ENCODE results near the gene CAPN2. TPM values are rescaled to one million over a fixed set of nuclear protein-coding genes. Genes with fewer than 3 reads are reported as not detected.

Gene CAPN2
- total RNA-seq: 306 TPM
- long read RNA-seq, full-length matches to known transcripts: 6 of 67 reads
- long read RNA-seq, partial matches to known transcripts: 16 of 67 reads
- long read RNA-seq, other reads (novel, unspliced or antisense): 45 of 67 reads

GRCh38 chr1:223712194-223712849, at the start of gene CAPN2:
TSS of gene CAPN2 (plus strand) at chr1:223712539. CDS start at chr1:223712641, 102 bp downstream.
- intact Hi-C loops (cut with DNase I): no loop called here
- DNase-seq (peak; percentile 93), ATAC-seq (peak; percentile 93)
- Histone ChIP-seq H3K4me3 (peak within 1 kb of the TSS; percentile 78), H3K36me3 (no peaks in the 10 kb centered on the region), H3K4me1 (peaks cover 56% of the 10 kb centered on the region), H3K27ac (peak within 1 kb of the TSS; percentile 98), H3K27me3 (no peaks in the 10 kb centered on the region), H3K9me3 (no peaks in the 10 kb centered on the region)
- peak; percentile 68 for TF ChIP-seq CTCF (IDR thresholded peaks at IDR 0.05)

- H3K4me3 ChIP-seq: no peak overlapping the region
Observed at GRCh38 chr1:223662943-223663342, 49.4 kb upstream of the CAPN2 start.

GRCh38 chr1:223664106-223664505, 48.2 kb upstream of the CAPN2 start:
- no peak for DNase-seq
- intact Hi-C loops (cut with DNase I): no loop called here
- Histone ChIP-seq H3K4me1 (no peaks in the 10 kb centered on the region), H3K4me3 (peak overlapping the region; percentile 32), H3K27ac (peak overlapping the region; percentile 79), H3K27me3 (no peaks in the 10 kb centered on the region), H3K9me3 (no peaks in the 10 kb centered on the region), H3K36me3 (no peaks in the 10 kb centered on the region)
- TF ChIP-seq CTCF (IDR thresholded peaks at IDR 0.05): no peak
- peak; percentile 8 for ATAC-seq

More at GRCh38 chr1:223662943-223663342, 49.4 kb upstream of the CAPN2 start:
- intact Hi-C loops (cut with DNase I): no loop called here
- H3K9me3 ChIP-seq: no peaks in the 10 kb centered on the region
- no peaks in the 10 kb centered on the region for H3K27me3 ChIP-seq
- TF ChIP-seq CTCF (IDR thresholded peaks at IDR 0.05): no peak
- peak overlapping the region; percentile 79 for H3K27ac ChIP-seq
- H3K4me1 ChIP-seq: no peaks in the 10 kb centered on the region
- ATAC-seq (peak; percentile 78), DNase-seq (no peak)
- no peaks in the 10 kb centered on the region for H3K36me3 ChIP-seq

GRCh38 chr1:223665592-223666312, 46.6 kb upstream of the CAPN2 start, which contains the start of gene CAPN8:
TSS of gene CAPN8 (minus strand) at chr1:223665701. CDS start at chr1:223665646, 55 bp downstream.
- no peaks in the 10 kb centered on the region for H3K27me3 ChIP-seq
- H3K27ac ChIP-seq: peak within 1 kb of the TSS; percentile 55
- no peak for DNase-seq
- H3K4me3 ChIP-seq: peak within 1 kb of the TSS; percentile 32
- no peaks in the 10 kb centered on the region for H3K9me3 ChIP-seq
- intact Hi-C loops (cut with DNase I): no loop called here
- H3K36me3 ChIP-seq: no peaks in the 10 kb centered on the region
- H3K4me1 ChIP-seq: no peaks in the 10 kb centered on the region
- ATAC-seq: peak; percentile 88
- TF ChIP-seq CTCF (IDR thresholded peaks at IDR 0.05): no peak

- intact Hi-C loops (cut with DNase I): no loop called here
- TF ChIP-seq CTCF (IDR thresholded peaks at IDR 0.05): no peak
- H3K9me3 ChIP-seq: no peaks in the 10 kb centered on the region
- no peak for DNase-seq
- H3K36me3 ChIP-seq: no peaks in the 10 kb centered on the region
- peak overlapping the region; percentile 8 for H3K27ac ChIP-seq
- H3K4me1 ChIP-seq: no peaks in the 10 kb centered on the region
- ATAC-seq: peak; percentile 15
- H3K27me3 ChIP-seq: no peaks in the 10 kb centered on the region
- H3K4me3 ChIP-seq: no peak overlapping the region
Observed at GRCh38 chr1:223667484-223668182, 44.7 kb upstream of the CAPN2 start.

Measured in upper lobe of right lung (tissue), 1 donor.